SK-N-SH (cell line): ENCODE measurements around the gene COL4A2. TPM values are rescaled to one million over a fixed set of nuclear protein-coding genes. Genes with fewer than 3 reads are reported as not detected.
A peak's percentile ranks its signal among the peaks of the same experiment; 100 is the strongest.

Source experiments
- CTCF ChIA-PET: fragments of 300-600, 350-600 bp; formaldehyde crosslinking; extraction: SDS; loops from one replicate; lab custom pipeline; 2021; lab: Yijun Ruan, JAX
- POLR2A ChIA-PET: fragments of 350-600 bp; sonication (Branson Sonifier 250); formaldehyde crosslinking; extraction: SDS; loops from one replicate; lab custom pipeline; 2020; ENCODE audit warnings: antibody characterized with exemption, inconsistent platforms; lab: Yijun Ruan, JAX
- DNase-seq: peaks from one replicate; pipeline ENCODE4 v3.0.0; 2012
- H2AFZ ChIP-seq: fragments of 200-600 bp; sonication (generic); 2 replicates; pipeline ENCODE4 v1.8.1; 2016; ENCODE audit warnings: antibody characterized with exemption, mild to moderate bottlenecking, low read depth
- H3F3A ChIP-seq: fragments of 200-600 bp; sonication (generic); replicated peaks from 2 replicates; pipeline ENCODE3; 2016; ENCODE audit warnings: antibody characterized with exemption, mild to moderate bottlenecking; ENCODE audit not compliant: insufficient read depth
- H3K27ac ChIP-seq, 2 experiments: fragments of 200-500 bp in 1 of 2; fragments of 200-600 bp in 1 of 2; sonication (Bioruptor generic) in 1 of 2; sonication (generic), shearing (Covaris generic) in 1 of 2; 2 replicates each; pipeline versions ENCODE4 v1.5.1 to v1.6.1; 2014 to 2016; ENCODE audit warnings: low read depth in 2 of 2, inconsistent platforms in 1 of 2, low read length in 1 of 2, mild to moderate bottlenecking in 1 of 2, mixed read lengths in 1 of 2
- H3K27me3 ChIP-seq: fragments of 200-600 bp; sonication (generic), shearing (Covaris generic); 2 replicates; pipeline ENCODE4 v1.6.1; 2016; ENCODE audit warnings: mixed run types; ENCODE audit not compliant: insufficient read depth
- H3K36me3 ChIP-seq, 2 experiments: fragments of 200-500 bp in 1 of 2; fragments of 200-600 bp in 1 of 2; sonication (Bioruptor generic) in 1 of 2; sonication (generic) in 1 of 2; replicated peaks in 1 of 2; 2 replicates each; pipeline versions ENCODE3 to v1.5.1; 2014 to 2016; ENCODE audit warnings: low read length in 1 of 2, mild to moderate bottlenecking in 1 of 2; ENCODE audit not compliant: insufficient read depth in 2 of 2, control insufficient read depth in 1 of 2
- H3K4me1 ChIP-seq, 2 experiments: fragments of 200-500 bp in 1 of 2; fragments of 200-600 bp in 1 of 2; sonication (Bioruptor generic) in 1 of 2; sonication (generic), shearing (Covaris generic) in 1 of 2; 2 replicates each; pipeline versions ENCODE4 v1.5.1 to v1.6.1; 2014 to 2016; ENCODE audit warnings: low read depth in 1 of 2, low read length in 1 of 2, mixed run types in 1 of 2; ENCODE audit not compliant: insufficient read depth in 2 of 2, control insufficient read depth in 1 of 2
- H3K4me2 ChIP-seq: fragments of 200-600 bp; sonication (generic), shearing (Covaris generic); 2 replicates; pipeline ENCODE4 v1.6.1; 2017; ENCODE audit warnings: mixed run types
- H3K4me3 ChIP-seq, 2 experiments: fragments of 200-500 bp in 1 of 2; fragments of 200-600 bp in 1 of 2; sonication (Bioruptor generic) in 1 of 2; sonication (generic), shearing (Covaris generic) in 1 of 2; 2 replicates each; pipeline versions ENCODE4 v1.5.1 to v1.8.1; 2014 to 2016; ENCODE audit warnings: low read depth in 2 of 2, inconsistent platforms in 1 of 2, low read length in 1 of 2, mild to moderate bottlenecking in 1 of 2, mixed read lengths in 1 of 2, moderate library complexity in 1 of 2
- H3K79me2 ChIP-seq: fragments of 200-600 bp; sonication (generic); 2 replicates; pipeline ENCODE4 v1.8.1; 2017; ENCODE audit warnings: mild to moderate bottlenecking; ENCODE audit not compliant: insufficient read depth
- H3K9ac ChIP-seq: fragments of 200-600 bp; sonication (generic); 2 replicates; pipeline ENCODE4 v1.6.1; 2017; ENCODE audit warnings: mixed run types
- H3K9me2 ChIP-seq: fragments of 200-600 bp; sonication (generic); 2 replicates; pipeline ENCODE4 v1.6.1; 2017; ENCODE audit warnings: mixed run types
- H3K9me3 ChIP-seq: fragments of 200-600 bp; sonication (generic); 2 replicates; pipeline ENCODE4 v1.6.1; 2017; ENCODE audit warnings: mixed run types, mild to moderate bottlenecking, moderate library complexity
- H4K20me1 ChIP-seq: fragments of 200-600 bp; sonication (generic); 2 replicates; pipeline ENCODE4 v1.6.1; 2017; ENCODE audit warnings: mild to moderate bottlenecking, mixed run types; ENCODE audit not compliant: insufficient read depth
- FOSL2 ChIP-seq: IDR thresholded peaks from 2 replicates; pipeline ENCODE4 v1.4.0; 2012; ENCODE audit warnings: low read depth, mild to moderate bottlenecking, moderate library complexity, borderline replicate concordance
- MXI1 ChIP-seq: IDR thresholded peaks from 2 replicates; pipeline ENCODE4 v1.6.1; 2012; ENCODE audit warnings: mild to moderate bottlenecking, low read depth, low read length, improper control_type of control experiment
- YY1 ChIP-seq: IDR thresholded peaks from 2 replicates; pipeline ENCODE4 v1.4.0; 2012; ENCODE audit warnings: low read depth, mild to moderate bottlenecking
- WGBS: methylation state at CpG from one replicate; pipeline ENCODE4 v1.1.6; 2017; ENCODE audit warnings: low lambda C conversion rate; 5-methylcytosine and 5-hydroxymethylcytosine counted together
- polyA plus RNA-seq, 3 experiments: library from polyadenylated mRNA; depleted of rRNA; stranded (reverse); fragments of >200 nt; gene quantifications; 2 replicates each; pipeline ENCODE4 v1.2.3, GENCODE V29; 2012
- TF ChIP-seq, protein P1 (sequence below): fragments of 150-350 bp; IDR thresholded peaks from 2 replicates; pipeline ENCODE4 v1.6.1; 2017; ENCODE audit warnings: antibody characterized with exemption, low read length, low read depth, borderline replicate concordance

Gene COL4A2
- polyA plus RNA-seq, 1 of the 3 experiments (the other 2 are of a cell fraction) = 137 TPM

DNA sequence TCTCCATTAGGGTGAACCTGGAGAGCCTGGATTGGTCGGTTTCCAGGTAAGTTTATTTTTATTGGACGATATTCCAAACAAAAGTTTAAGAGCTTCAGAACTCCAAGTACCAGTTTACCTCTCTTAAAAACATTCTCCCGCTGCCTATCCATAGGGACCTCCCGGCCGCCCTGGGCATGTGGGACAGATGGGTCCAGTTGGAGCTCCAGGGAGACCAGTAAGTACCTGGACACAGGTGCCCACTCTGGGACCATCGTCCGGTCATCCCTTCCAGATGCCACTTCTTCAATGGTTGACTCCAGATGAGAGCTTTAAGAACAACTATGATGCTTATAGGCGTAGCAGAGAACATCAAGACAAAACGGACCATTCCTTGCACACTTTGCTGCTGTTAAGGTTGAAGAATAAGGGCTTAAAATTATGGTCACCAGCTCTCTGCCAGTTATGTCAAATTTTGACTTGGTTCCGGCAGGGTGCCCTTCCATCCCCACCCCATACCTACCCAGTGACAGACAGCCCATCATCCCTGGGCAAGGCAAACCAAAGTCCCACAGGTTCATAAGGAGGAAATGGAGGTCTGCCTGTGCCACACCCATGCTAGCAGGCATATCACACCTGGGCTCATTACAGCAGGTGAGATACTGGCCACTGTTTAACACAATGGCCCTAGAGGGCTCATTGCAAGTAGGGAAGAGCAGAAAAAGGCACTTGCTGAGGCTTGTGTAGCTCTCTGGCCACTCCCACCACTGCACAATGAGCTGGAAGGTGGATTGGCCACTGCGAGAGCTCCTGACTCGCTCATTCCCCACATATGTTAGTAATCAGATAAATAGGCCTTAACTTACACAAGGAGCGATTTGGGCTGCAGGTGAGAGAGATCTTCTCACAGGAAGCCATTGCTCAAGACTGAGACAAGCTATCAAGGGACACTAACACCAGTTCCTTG, 123.6 kb downstream of the COL4A2 start:
- no peak overlapping the region for H3K4me2 ChIP-seq
- POLR2A ChIA-PET = no interaction called here
- WGBS = 96% methylated on average over 13 of the region's 13 CpGs
- peaks cover 0 to 26% of the 10 kb centered on the region in 2 experiments; a peak in 2 of 4 replicates for H3K4me1 ChIP-seq
- no peaks in the 10 kb centered on the region for H3K9me2 ChIP-seq
- CTCF ChIA-PET = interaction anchor here (0.8 to 1.7 kb wide), 7 partner anchors 14 to 209 kb away, joined by 3 to 7 read pairs (median 3); no protein-coding TSS in a partner anchor
- no peak overlapping the region for H3K9ac ChIP-seq
- no peaks in the 10 kb centered on the region for H3K27me3 ChIP-seq
- H3K9me3 ChIP-seq = no peaks in the 10 kb centered on the region
- no peaks in the 10 kb centered on the region for H4K20me1 ChIP-seq
- TF ChIP-seq, protein P1, sequence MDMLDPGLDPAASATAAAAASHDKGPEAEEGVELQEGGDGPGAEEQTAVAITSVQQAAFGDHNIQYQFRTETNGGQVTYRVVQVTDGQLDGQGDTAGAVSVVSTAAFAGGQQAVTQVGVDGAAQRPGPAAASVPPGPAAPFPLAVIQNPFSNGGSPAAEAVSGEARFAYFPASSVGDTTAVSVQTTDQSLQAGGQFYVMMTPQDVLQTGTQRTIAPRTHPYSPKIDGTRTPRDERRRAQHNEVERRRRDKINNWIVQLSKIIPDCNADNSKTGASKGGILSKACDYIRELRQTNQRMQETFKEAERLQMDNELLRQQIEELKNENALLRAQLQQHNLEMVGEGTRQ = no peak
- no peak for TF ChIP-seq FOSL2
- no peak overlapping the region for H3K27ac ChIP-seq
- no peaks in the 10 kb centered on the region for H3K79me2 ChIP-seq
- peaks cover 6% of the 10 kb centered on the region for H3F3A ChIP-seq
- no peak for DNase-seq
- H3K36me3 ChIP-seq = peaks cover 36 to 65% of the 10 kb centered on the region in 2 experiments
- H3K4me3 ChIP-seq = no peak overlapping the region
- no peak overlapping the region for H2AFZ ChIP-seq

DNA sequence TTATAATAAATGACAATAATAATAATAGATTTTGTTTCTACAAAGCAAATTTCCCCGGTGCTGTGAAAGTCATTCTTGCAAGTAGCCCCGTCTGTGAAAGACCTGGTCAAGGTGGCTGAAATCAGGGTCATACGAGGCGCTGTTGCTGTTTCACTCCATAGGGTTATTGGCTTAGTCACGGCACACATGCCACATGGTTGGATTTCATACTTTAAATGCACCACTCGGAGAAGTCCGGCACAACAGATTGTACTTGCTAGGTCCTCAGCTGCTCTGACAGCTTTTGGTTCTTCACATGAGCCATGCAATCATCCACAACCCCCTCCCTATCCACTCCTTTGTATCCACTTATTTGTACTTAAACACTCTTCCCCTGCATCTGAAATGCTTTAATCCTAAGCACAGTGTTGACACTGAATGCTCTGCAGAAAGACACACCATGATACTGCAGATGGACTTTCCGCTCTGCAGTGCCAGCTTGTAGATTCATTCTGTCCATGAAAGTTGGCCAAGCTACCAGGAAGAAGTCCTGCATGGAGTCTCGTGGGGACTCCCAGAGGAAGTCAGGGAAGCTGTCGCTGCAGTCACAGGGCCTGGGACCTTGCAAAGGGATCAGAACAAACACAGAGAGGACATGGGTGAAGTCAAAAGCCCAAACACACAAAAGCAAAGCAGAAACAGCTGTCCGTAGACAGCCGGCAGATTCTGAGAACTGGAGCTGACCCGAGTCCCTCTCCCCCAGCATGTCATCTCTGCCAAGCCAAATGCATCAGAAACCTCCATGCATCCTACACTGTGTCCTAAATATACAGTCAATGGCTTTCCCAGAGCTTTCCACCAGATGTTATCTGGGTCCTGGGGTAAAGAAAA, 124.6 kb downstream of the COL4A2 start:
- ChIA-PET CTCF (interaction anchor here (0.6 to 2.7 kb wide), 9 partner anchors 10 to 210 kb away, joined by 3 to 14 read pairs (median 4); no protein-coding TSS in a partner anchor), POLR2A (interaction anchor here (1.1 to 1.2 kb wide), 2 partner anchors 24 to 124 kb away, joined by 3 to 4 read pairs; no protein-coding TSS in a partner anchor)
- Histone ChIP-seq H3K79me2 (no peaks in the 10 kb centered on the region), H3K9me3 (no peaks in the 10 kb centered on the region), H4K20me1 (no peaks in the 10 kb centered on the region), H3F3A (peaks cover 8% of the 10 kb centered on the region), H3K36me3 (peaks cover 34 to 67% of the 10 kb centered on the region in 2 experiments), H3K4me3 (no peak overlapping the region), H3K4me2 (no peak overlapping the region), H3K27me3 (no peaks in the 10 kb centered on the region), H3K27ac (peak overlapping the region in 1 of 2 experiments; percentile 81; a peak in 2 of 4 replicates), H3K4me1 (peaks cover 0 to 26% of the 10 kb centered on the region in 2 experiments; a peak in 2 of 4 replicates), H3K9me2 (no peaks in the 10 kb centered on the region), H2AFZ (no peak overlapping the region), H3K9ac (no peak overlapping the region)
- 84% methylated on average over 13 of the region's 13 CpGs for WGBS
- peak; percentile 74 for DNase-seq
- TF ChIP-seq MXI1 (peak; percentile 10; the same call in 1 of the 2 replicates), YY1 (no peak)
